Mononuclear cell (primary cell): ENCODE results near the gene RNF208. TPM values are rescaled to one million over a fixed set of nuclear protein-coding genes. Genes with fewer than 3 reads are reported as not detected.

Experiments used
- H3K27me3 ChIP-seq: 2 replicates; pipeline ENCODE4 v1.6.0; 2011; ENCODE audit warnings: low read length, control low read depth; ENCODE audit not compliant: insufficient read depth
- H3K4me1 ChIP-seq: 2 replicates; pipeline ENCODE4 v1.5.1; 2011; ENCODE audit warnings: mild to moderate bottlenecking, low read length, control low read depth; ENCODE audit not compliant: insufficient read depth
- H3K4me3 ChIP-seq: 2 replicates; pipeline ENCODE4 v1.5.1; 2011; ENCODE audit warnings: mild to moderate bottlenecking, low read length, moderate library complexity
- H3K9me3 ChIP-seq: 2 replicates; pipeline ENCODE4 v1.5.1; 2011; ENCODE audit warnings: low read depth, mild to moderate bottlenecking, control low read depth, low read length
- total RNA-seq: library from RNA; depleted of rRNA; stranded (reverse); fragments of >200 nt; gene quantifications from one replicate; pipeline ENCODE4 v1.2.3, GENCODE V29; 2012

The RNF208 gene
- total RNA-seq, 1 donor, result 0.31 TPM

DNA sequence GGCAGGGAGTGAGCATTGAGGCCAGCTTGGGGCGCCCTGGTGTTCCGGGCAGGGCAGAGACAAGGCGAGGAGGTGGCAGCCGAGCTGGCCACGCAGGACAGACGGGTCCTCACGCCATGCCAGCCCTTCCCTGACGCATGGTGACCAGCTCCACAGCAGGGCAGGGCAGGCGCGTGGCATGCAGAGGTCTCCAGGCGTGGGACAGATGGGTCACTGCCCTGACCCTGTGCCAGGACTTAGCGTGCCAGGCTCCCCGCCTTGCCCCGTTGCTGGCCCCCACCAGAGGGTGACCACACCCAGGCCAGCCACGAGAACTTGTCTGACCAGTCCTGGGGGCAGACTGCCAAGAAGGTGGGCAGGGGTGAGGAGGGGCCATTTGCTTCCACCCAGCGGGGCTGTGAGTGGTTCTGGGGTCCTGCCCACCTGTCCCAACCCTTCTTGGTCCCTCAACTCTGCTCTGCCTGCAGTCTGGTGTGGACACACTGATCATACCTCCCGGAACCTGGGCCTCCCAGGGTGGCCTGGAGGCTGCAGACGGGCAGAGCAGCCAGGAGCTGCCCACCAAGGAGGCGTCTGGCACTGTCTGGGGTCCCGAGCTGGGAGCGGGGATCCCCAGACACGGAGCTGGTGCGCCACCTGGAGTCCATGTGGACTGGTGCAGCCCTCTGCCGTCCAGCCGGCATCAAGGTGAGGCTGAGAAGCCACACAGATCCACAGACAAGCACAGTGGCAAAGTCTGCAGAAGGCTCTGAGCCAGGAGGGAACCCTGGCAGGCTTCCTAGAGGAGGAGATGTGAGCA lies 5.2 kb upstream of the RNF208 start, which contains the start of gene RNF224:
RNF224 (plus strand) TSS at position 449 of the 799 bp plus-strand sequence. CDS start 834 bp downstream, outside the sequence.
- H3K27me3 ChIP-seq, result no peaks in the 10 kb centered on the region
- H3K9me3 ChIP-seq, result no peaks in the 10 kb centered on the region
- H3K4me3 ChIP-seq, result no peak within 1 kb of the TSS
- peaks cover 24% of the 10 kb centered on the region for H3K4me1 ChIP-seq

DNA sequence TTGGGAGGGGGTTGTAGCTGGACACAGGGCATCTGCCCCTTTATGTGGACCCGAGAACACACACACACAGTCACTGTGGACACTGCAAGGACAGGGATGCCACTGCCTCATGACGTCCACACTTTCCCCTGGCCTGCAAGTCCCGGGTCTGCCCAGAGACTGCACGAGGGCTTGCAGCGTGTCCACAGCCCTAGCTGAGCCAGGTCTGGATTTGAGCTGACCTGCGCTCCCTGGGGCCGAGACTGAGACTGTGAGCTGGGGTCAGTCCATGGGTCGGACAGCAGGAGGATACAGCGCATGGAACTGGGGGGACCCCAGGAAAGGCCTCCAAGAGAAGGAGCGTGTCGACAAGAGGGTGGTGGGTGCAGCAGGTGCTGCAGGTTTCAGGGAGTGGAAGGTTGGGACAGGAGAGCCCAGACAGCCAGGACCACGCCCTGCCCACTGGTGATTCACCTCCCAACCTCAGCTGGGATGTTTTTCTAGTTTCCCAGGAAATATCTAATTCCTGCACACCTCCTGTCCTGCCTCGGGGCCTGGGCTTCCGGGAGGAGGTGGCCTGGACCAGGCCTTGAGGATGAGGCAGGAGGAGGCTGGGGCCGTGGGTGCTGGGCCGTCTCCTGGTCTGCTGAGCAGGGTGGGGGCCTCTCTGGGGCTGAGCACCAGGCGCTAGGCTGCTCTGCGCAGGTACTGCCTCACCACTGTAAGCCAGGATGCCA lies 4.5 kb upstream of the RNF208 start:
- H3K27me3 ChIP-seq, result no peaks in the 10 kb centered on the region
- H3K4me1 ChIP-seq, result peaks cover 24% of the 10 kb centered on the region

DNA sequence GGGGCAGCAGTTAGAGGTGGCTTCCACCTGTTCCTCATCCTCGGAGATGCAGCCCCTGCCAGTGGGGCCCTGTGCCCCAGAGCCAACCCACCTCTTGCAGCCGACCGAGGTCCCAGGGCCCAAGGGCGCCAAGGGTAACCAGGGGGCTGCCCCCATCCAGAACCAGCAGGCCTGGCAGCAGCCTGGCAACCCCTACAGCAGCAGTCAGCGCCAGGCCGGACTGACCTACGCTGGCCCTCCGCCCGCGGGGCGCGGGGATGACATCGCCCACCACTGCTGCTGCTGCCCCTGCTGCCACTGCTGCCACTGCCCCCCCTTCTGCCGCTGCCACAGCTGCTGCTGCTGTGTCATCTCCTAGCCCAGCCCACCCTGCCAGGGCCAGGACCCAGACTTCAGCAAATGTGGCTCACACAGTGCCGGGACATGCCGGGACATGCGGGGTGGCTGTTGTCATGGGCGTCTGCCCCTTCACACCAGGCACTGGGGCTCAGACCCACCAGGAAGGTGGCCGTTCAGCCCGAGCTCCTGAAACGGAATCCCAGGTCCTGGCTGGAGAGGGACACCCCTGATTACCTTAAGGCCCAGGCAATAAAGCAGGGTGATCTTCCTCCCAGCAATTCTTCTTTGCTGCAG lies 3.8 kb upstream of the RNF208 start:
- Histone ChIP-seq H3K4me1 (peaks cover 24% of the 10 kb centered on the region), H3K9me3 (no peaks in the 10 kb centered on the region), H3K4me3 (no peak overlapping the region), H3K27me3 (no peaks in the 10 kb centered on the region)

More for the DNA sequence above, 4.5 kb upstream of the RNF208 start:
- Histone ChIP-seq H3K4me3 (no peak overlapping the region), H3K9me3 (no peaks in the 10 kb centered on the region)

DNA sequence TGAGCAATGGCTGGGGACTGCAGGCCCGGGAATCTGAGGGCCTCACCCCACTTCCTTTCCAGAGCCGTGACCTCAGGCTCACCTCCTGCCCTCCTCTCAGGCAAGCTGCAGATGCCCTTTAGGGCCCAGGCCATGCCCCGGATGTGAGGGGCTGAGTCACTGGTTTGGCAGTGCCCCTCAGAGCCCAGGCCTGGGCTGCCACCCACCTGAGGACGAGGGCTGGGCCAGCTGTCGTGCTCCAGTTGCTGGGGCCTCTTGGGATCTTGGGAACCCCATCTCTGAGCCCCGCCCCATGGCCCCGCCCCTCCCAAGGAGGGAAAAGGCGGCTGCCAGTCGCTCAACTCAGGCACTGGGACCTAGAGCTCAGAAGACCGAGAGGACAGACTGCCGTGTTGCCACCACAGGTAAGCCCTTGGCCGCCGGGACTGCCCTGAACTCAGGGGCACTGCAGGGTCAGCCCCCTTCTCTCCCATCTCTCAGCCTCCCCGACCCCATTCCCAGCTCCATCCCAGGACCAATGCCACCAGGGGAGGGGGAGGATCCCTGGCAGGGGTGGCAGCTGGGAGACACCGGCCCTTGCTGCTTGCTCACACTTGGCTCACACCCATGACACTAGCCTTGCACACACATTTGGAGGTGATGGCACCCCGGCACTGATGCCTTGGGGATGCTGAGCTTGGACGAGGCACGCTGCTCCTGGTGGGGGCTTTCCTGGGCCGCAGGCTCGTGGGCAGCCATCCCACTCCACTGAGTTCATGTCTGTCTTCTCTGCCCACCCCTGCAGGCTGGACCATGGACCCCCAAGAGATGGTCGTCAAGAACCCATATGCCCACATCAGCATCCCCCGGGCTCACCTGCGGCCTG lies 3.0 kb upstream of the RNF208 start, which contains the start of gene CYSRT1:
CYSRT1 (plus strand) TSS at position 345 of the 865 bp plus-strand sequence; CDS start at position 793, 448 bp downstream.
- peak within 1 kb of the TSS; percentile 54 for H3K4me3 ChIP-seq
- peaks cover 24% of the 10 kb centered on the region for H3K4me1 ChIP-seq
- H3K27me3 ChIP-seq, result no peaks in the 10 kb centered on the region
- no peaks in the 10 kb centered on the region for H3K9me3 ChIP-seq

DNA sequence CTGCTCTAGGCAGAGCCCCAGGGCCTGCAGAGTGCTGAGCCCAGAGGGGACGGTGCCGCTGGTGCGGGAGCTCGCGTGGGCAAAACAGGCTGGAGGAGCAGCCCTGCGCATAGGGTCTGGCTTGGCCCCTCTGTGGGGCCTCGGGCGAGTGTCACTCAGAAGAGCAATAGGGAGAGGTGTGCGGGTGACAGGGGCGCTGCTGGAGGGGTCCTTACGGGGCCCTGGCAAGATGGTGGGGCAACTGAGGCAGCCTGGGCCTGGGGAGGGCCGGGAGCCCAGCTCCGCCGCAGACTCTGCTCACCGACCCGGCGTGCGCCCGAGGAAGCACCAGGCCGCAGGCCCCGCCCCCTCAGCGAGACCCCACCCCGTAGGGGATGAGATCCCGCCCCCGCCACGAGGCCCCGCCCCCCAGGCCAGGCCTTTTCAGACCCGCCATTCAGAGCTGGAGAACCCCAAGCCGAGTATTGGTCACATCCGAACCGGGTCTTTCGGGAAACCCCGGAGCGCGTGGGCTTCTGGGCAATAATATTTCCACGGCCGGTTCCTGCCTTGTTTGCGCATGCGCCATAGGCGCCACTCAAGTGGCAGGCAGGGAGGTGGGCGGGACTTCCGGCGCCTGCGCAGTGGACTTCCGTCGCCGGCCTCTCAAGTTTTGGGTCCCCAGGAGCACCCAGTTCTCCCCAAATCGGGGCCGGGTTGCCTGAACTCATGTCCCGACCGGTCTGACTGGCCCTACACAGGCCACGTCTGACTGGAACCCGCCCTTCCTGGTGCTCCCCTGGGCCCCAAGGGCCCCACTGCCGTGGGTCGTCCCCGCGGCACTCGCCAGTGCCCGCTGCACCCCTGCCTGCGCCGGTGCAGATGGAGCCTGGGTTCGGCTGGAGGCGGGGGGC lies 1.3 kb upstream of the RNF208 start:
- no peaks in the 10 kb centered on the region for H3K9me3 ChIP-seq
- H3K27me3 ChIP-seq, result no peaks in the 10 kb centered on the region
- H3K4me1 ChIP-seq, result peaks cover 24% of the 10 kb centered on the region
- peak overlapping the region; percentile 54 for H3K4me3 ChIP-seq

DNA sequence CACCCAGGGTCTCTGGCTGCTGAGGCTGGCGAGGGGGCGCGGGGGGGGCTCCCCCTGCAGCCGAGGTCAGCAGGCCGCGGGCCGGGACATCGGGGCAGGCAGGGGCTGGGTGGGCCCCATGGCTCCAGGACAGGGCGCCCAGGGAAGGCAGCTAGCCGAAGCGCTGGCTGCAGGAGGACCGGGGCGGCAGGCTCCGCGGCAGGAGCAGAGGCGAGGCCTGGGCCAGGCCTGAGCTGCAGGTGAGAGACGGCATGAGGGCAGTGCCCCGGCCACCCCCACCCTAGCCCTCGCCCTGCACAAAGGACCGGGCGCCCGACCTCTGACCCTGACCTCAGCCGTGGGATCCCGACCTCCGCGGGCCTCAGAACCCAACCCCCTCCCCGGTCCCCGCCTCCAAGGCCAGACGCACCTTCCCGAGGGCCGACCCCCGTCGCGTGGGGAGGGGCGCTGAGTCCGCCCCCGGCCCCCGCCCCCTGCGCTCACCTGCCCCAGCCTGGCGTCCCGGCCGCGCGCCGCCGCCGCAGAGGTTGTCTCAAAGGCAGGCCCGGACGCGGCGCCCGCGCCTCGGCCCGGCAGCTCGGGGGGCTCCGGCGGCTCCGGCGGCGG lies 431 bp downstream of the RNF208 start:
- no peaks in the 10 kb centered on the region for H3K9me3 ChIP-seq
- H3K27me3 ChIP-seq, result no peaks in the 10 kb centered on the region
- peaks cover 21% of the 10 kb centered on the region for H3K4me1 ChIP-seq
- no peak overlapping the region for H3K4me3 ChIP-seq

DNA sequence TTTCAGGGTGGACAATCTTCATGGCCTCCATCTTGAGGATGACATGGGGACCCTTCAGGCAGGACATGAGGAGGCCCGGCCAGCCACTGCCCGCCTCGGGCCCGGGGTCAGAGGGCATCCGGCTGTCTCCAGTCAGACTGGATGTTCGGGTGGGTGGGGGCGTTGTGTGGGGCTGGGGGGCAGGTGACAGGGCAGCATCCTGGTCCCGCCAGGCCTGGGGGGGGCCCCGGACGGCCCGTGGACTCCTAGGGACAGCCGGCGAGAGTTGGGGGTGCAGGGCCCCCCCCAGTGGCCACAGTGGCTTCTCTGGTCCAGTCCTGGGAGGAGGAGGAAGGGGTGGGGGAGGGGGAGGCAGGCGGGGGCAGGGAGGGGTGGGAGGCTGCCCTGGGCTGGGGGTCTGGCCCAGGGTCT lies 940 bp downstream of the RNF208 start:
- H3K27me3 ChIP-seq, result no peaks in the 10 kb centered on the region
- peaks cover 21% of the 10 kb centered on the region for H3K4me1 ChIP-seq
- no peaks in the 10 kb centered on the region for H3K9me3 ChIP-seq
- H3K4me3 ChIP-seq, result no peak overlapping the region

DNA sequence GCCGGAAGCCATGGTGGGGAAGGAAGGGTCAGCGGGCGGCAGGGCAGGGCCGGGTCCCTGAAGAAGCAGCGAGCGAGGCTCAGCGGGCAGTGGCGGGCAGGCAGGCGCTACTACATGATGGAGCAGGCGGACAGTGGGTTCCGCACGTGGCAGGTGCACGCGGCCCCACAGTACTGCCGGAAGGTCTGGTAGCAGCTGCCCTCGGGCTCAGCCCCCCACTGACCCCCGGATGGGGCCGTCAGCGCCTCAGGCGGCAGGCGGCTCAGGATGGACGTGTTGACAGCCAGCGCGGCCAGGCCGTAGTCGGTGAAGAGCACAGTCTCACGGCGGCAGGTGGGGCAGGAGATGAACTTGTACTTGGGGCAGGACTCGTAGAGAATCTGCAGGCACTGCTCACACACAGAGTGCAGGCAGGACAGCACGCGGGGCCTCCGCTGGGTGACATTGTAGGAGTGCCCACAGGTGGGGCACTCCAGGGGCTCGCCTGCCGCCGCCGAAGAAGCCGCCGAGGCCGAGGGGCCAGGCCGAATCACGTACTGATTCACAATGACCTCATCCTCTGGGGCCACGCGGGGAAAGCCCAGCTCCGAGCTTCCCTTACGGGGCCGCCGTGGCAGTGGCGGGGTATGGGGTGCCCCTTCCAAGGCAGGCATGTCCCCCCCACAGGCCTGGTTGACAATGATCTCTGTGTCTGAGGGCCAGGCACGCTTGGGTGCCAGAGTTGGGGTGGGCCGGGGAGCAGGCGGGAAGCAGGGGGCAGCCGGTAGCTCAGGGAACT lies 1.5 kb downstream of the RNF208 start:
- Histone ChIP-seq H3K4me1 (peaks cover 21% of the 10 kb centered on the region), H3K27me3 (no peaks in the 10 kb centered on the region), H3K9me3 (no peaks in the 10 kb centered on the region), H3K4me3 (no peak overlapping the region)

DNA sequence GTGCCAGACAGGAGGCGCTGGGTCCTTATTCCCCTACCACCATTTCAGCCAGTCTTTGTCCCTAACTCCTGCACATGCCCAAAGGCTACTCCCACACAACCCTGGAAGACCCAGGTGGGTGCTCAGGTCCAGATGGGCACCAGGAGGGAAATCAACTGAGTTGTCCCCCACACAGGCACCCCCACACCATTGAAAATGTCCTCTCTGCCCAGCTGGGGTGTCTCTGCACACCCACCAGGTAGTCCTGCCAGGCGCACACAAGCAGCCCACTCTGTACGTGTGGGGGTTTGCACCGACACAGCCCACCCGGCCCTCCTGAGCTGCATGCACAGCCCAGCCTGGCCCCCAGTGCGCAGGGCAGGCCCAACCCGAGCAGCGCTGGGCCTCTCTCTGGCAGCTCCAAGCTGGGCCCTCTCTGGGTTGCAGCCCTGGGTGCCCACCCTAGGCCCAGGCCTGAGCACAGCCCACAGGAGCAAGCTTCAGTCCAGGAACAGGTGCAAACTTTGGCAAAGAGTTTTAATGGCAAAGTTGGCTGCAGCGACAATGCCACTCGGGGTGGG lies 2.2 kb downstream of the RNF208 start:
- Histone ChIP-seq H3K9me3 (no peaks in the 10 kb centered on the region), H3K4me3 (no peak overlapping the region), H3K4me1 (peaks cover 21% of the 10 kb centered on the region), H3K27me3 (no peaks in the 10 kb centered on the region)

DNA sequence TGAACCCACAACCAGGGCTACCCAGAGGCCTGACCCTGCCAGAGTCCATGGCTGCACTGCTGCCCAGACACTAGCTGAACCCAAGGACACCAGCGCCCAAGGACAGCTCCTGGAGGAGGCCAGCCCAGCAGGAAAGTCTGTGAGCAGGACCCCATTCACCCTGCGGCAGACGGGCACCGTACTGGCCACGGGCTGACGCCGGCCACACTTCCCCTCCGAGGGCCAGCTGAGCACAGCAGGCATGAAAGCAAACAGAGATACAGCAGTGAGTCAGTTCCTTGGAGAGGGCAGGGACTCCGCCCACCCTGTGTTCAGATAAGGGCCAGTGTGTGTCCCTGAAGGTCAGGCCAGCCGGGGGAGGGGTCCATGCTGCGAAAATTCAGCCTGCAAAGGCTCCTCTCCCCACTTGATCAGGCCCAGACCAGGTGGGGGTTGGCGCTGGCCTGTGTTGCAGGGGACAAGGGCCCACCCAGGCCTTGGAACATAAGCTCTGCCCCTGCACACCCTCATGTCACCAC lies 3.2 kb downstream of the RNF208 start:
- H3K27me3 ChIP-seq, result no peaks in the 10 kb centered on the region
- H3K9me3 ChIP-seq, result no peaks in the 10 kb centered on the region
- no peak overlapping the region for H3K4me3 ChIP-seq
- peaks cover 10% of the 10 kb centered on the region for H3K4me1 ChIP-seq

DNA sequence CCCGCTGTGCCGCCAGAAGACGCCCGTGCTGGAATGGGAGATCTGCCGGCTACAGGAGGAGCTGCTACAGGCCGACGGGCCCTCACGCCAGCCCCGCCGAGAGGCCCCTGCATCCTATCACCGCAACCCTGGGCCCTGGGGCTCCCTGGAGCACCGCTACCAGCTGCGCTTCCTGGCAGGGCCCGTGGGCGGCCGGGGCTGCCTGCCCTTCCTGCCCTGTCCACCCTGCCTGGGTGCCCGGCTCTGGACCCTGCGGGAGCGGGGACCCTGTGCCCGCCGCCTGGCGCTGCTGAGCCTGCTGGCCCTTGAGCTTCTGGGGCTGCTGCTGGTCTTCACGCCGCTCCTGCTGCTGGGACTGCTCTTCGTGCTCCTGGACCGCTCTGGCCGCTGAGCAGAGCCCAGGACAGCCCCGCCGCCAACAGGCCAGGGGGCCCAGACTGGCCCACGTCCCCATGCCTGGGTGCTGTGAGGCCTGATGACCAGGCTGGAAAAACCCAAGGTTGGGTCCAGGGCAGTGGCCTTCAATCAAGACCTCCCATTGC lies 3.8 kb downstream of the RNF208 start:
- H3K9me3 ChIP-seq, result no peaks in the 10 kb centered on the region
- H3K27me3 ChIP-seq, result no peaks in the 10 kb centered on the region
- peaks cover 9% of the 10 kb centered on the region for H3K4me1 ChIP-seq
- H3K4me3 ChIP-seq, result no peak overlapping the region
